NCI-H460 (cell line): Measurements from ENCODE around the gene LAMA3. TPM values are rescaled to one million over a fixed set of nuclear protein-coding genes. Genes with fewer than 3 reads are reported as not detected.
A peak's percentile ranks its signal among the peaks of the same experiment; 100 is the strongest.

Experiments used
- DNase-seq: peaks from one replicate; pipeline ENCODE4 v3.0.0-alpha.2; 2016; ENCODE audit warnings: low read depth; ENCODE audit errors: extremely low read depth
- total RNA-seq: library from RNA; depleted of rRNA; stranded (reverse); fragments of >200 nt; shearing (Covaris generic); gene quantifications from 2 replicates; pipeline ENCODE4 v1.2.3, GENCODE V29; 2014

LAMA3 gene
- total RNA-seq, 1 experiment from 2014 or later: 3.9 TPM

GRCh38 chr18:23669202-23669766 is 20.0 kb upstream of the LAMA3 start:
- DNase-seq: no peak

- DNase-seq: no peak
Observed at GRCh38 chr18:23669804-23670405, 19.3 kb upstream of the LAMA3 start.

GRCh38 chr18:23671564-23671963 is 17.7 kb upstream of the LAMA3 start:
- DNase-seq: no peak

GRCh38 chr18:23673725-23674124 is 15.5 kb upstream of the LAMA3 start:
- no peak for DNase-seq

- no peak for DNase-seq
Observed at GRCh38 chr18:23675236-23675635, 14.0 kb upstream of the LAMA3 start.

- DNase-seq: no peak
Observed at GRCh38 chr18:23675896-23676295, 13.4 kb upstream of the LAMA3 start.

- no peak for DNase-seq
Observed at GRCh38 chr18:23682045-23682444, 7.2 kb upstream of the LAMA3 start.

- DNase-seq: no peak
Observed at GRCh38 chr18:23682472-23682871, 6.8 kb upstream of the LAMA3 start.

GRCh38 chr18:23683155-23683554 is 6.1 kb upstream of the LAMA3 start:
- DNase-seq: no peak

- DNase-seq: no peak
Observed at GRCh38 chr18:23683671-23684070, 5.6 kb upstream of the LAMA3 start.

- no peak for DNase-seq
Observed at GRCh38 chr18:23684515-23685197, 4.6 kb upstream of the LAMA3 start.

GRCh38 chr18:23688528-23688927 is 725 bp upstream of the LAMA3 start:
- no peak for DNase-seq

- no peak for DNase-seq
Observed at GRCh38 chr18:23689616-23690504, 607 bp downstream of the LAMA3 start.

- DNase-seq: no peak
Observed at GRCh38 chr18:23690505-23691068, 1.3 kb downstream of the LAMA3 start.

- DNase-seq: no peak
Observed at GRCh38 chr18:23693846-23694245, 4.6 kb downstream of the LAMA3 start.

GRCh38 chr18:23694637-23695430 is 5.6 kb downstream of the LAMA3 start:
- peak; percentile 19 for DNase-seq

- no peak for DNase-seq
Observed at GRCh38 chr18:23701017-23701416, 11.8 kb downstream of the LAMA3 start.

GRCh38 chr18:23701544-23702064 is 12.4 kb downstream of the LAMA3 start:
- DNase-seq: no peak

- no peak for DNase-seq
Observed at GRCh38 chr18:23702606-23703005, 13.4 kb downstream of the LAMA3 start.
